ENCODE results near the gene SMIM12. TPM values are rescaled to one million over a fixed set of nuclear protein-coding genes. Genes with fewer than 3 reads are reported as not detected.

Gene SMIM12
- polyA plus RNA-seq, 3 donors, result 31.8 to 121 (median 93.7) TPM

DNA sequence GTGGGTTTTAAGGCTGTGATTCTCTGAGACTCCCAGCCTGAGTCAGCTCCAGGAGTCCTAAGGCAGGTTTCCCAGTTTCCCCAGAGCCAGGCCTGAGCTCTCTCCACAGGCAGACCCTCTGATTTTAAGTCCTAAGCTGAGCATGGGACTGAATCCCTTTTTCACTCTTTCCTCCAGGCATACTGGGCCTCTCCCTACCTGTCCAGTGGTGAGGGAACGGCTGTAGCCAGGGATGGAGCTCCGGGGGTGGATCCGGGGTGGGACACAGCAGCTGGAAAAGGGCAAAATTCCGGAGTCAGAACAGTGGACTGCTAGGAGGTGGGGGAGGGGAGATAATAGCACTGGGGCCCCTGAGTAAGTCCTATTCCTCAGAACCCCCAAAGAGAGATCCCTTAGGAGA is 39.9 kb upstream of the SMIM12 start:
- Histone ChIP-seq H4K20me1 (ENCODE audit: insufficient read depth, low read length) (no peaks in the 10 kb centered on the region), H3K9ac (ENCODE audit: insufficient read depth, low read length, poor library complexity, severe bottlenecking) (no peak overlapping the region), H3K79me2 (ENCODE audit: insufficient read depth, low read length) (no peaks in the 10 kb centered on the region), H3K4me2 (replicated peaks; ENCODE audit: extremely low read depth, low read length, poor library complexity, severe bottlenecking) (no peak overlapping the region), H3K9me3 (replicated peaks in 1 of 2; ENCODE audit: control insufficient read depth in 1 of 2, insufficient read depth in 1 of 2, low read length in 2 of 2) (no peaks in the 10 kb centered on the region), H3K27me3 (ENCODE audit: control insufficient read depth in 2 of 2, insufficient read depth in 2 of 2, low read length in 2 of 2) (peaks cover 0 to 3% of the 10 kb centered on the region in 2 donors), H3K27ac (ENCODE audit: low read depth in 1 of 2, low read length in 2 of 2) (no peak overlapping the region), H3K4me3 (replicated peaks in 1 of 3; ENCODE audit: low read depth in 2 of 3, low read length in 3 of 3) (no peak overlapping the region), H3K4me1 (ENCODE audit: control insufficient read depth in 1 of 2, insufficient read depth in 2 of 2, low read length in 2 of 2) (no peaks in the 10 kb centered on the region), H3K36me3 (replicated peaks in 1 of 2; ENCODE audit: control insufficient read depth in 1 of 2, insufficient read depth in 2 of 2, low read length in 2 of 2) (no peaks in the 10 kb centered on the region), H2AFZ (ENCODE audit: insufficient read depth, low read depth, low read length, poor library complexity, severe bottlenecking) (no peak overlapping the region)
- no peak for TF ChIP-seq CTCF (IDR thresholded peaks at IDR 0.05)
- WGBS (ENCODE audit: insufficient coverage), result no CpG with 5 or more reads among the region's 4 CpGs
- Mint-ChIP-seq H3K4me1 (no peaks in the 10 kb centered on the region), H3K36me3 (no peaks in the 10 kb centered on the region), H3K4me3 (no peak overlapping the region), H3K9me3 (peaks cover 0 to 2% (median 0%) of the 10 kb centered on the region in 7 donors), H3K27ac (no peak overlapping the region), H3K27me3 (ENCODE audit: low read depth in 3 of 3) (peaks cover 15 to 23% (median 17%) of the 10 kb centered on the region in 3 donors)
- intact Hi-C loops (cut with micrococcal nuclease), result no loop called here
- DNase-seq, result no peak

DNA sequence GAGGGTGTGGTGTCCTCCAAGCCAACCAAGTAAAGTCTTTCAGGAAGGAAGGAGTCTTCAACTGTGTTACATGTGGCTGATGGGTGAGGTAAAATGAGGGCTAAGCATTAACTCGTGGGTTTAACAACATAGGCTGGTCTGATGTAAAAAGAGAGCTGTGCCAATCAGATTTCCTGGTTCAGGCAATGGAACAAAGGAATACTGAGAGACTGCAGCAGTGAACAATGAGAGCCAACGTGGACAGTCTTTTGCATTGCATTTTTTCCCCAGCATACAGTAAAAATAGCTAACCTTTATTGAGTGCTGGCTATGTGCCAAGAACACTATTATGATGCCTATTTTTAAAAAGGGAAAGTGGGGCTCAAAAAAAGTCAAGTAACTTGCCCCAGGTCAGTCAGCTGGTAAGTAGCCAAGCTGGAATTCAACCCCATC is 38.8 kb upstream of the SMIM12 start:
- Histone ChIP-seq H3K4me2 (replicated peaks; ENCODE audit: extremely low read depth, low read length, poor library complexity, severe bottlenecking) (no peak overlapping the region), H2AFZ (ENCODE audit: insufficient read depth, low read depth, low read length, poor library complexity, severe bottlenecking) (no peak overlapping the region), H3K4me3 (replicated peaks in 1 of 3; ENCODE audit: low read depth in 2 of 3, low read length in 3 of 3) (no peak overlapping the region), H3K9me3 (replicated peaks in 1 of 2; ENCODE audit: control insufficient read depth in 1 of 2, insufficient read depth in 1 of 2, low read length in 2 of 2) (peaks cover 1 to 4% of the 10 kb centered on the region in 2 donors), H3K36me3 (replicated peaks in 1 of 2; ENCODE audit: control insufficient read depth in 1 of 2, insufficient read depth in 2 of 2, low read length in 2 of 2) (no peaks in the 10 kb centered on the region), H3K27me3 (ENCODE audit: control insufficient read depth in 2 of 2, insufficient read depth in 2 of 2, low read length in 2 of 2) (peaks cover 0 to 3% of the 10 kb centered on the region in 2 donors), H3K79me2 (ENCODE audit: insufficient read depth, low read length) (no peaks in the 10 kb centered on the region), H3K4me1 (ENCODE audit: control insufficient read depth in 1 of 2, insufficient read depth in 2 of 2, low read length in 2 of 2) (no peaks in the 10 kb centered on the region), H3K9ac (ENCODE audit: insufficient read depth, low read length, poor library complexity, severe bottlenecking) (no peak overlapping the region), H4K20me1 (ENCODE audit: insufficient read depth, low read length) (no peaks in the 10 kb centered on the region), H3K27ac (ENCODE audit: low read depth in 1 of 2, low read length in 2 of 2) (no peak overlapping the region)
- Mint-ChIP-seq H3K9me3 (peaks cover 0 to 7% (median 3%) of the 10 kb centered on the region in 7 donors), H3K4me3 (no peak overlapping the region), H3K4me1 (no peaks in the 10 kb centered on the region), H3K27ac (no peak overlapping the region), H3K27me3 (ENCODE audit: low read depth in 3 of 3) (peaks cover 17 to 24% (median 18%) of the 10 kb centered on the region in 3 donors), H3K36me3 (no peaks in the 10 kb centered on the region)
- WGBS (ENCODE audit: insufficient coverage), result 50% methylated on average over 1 of the region's 2 CpGs
- no peak for DNase-seq
- intact Hi-C loops (cut with micrococcal nuclease), result no loop called here
- TF ChIP-seq CTCF (IDR thresholded peaks at IDR 0.05), result no peak
